GM18507 (cell line): ENCODE results near the gene DOCK3.
"Not testable (repeated sequence)": the region's sequence is repeated elsewhere in the genome, so short reads cannot be mapped to it uniquely, and the experiment has no call there.

ENCODE experiments used
- DNase-seq: peaks from one replicate; pipeline ENCODE4 v3.0.0; 2011; ENCODE audit warnings: low read depth; ENCODE audit not compliant: insufficient read length; ENCODE audit errors: extremely low spot score
- FAIRE-seq: peaks from 2 replicates; lab custom pipeline; 2011; peaks lifted over from hg19 to GRCh38; lab: Jason Lieb, UNC

DOCK3 gene

DNA sequence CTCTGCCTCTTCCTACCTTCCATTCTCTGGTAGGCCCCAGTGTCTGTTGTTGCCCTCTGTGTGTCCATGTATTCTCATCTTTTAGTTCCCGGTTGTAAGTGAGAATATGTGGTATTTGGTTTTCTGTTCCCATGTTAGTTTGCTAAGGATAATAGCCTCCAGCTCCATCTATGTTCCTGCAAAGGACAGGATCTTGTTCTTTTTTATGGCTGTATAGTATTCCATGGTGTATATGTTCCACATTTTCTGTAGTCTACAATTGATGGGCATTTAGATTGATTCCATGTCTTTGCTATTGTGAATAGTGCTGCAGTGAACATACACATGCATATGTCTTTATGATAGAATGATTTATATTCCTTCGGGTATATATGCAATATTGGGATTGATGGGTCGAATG, 107.0 kb downstream of the DOCK3 start:
- not testable (repeated sequence) for FAIRE-seq, DNase-seq

DNA sequence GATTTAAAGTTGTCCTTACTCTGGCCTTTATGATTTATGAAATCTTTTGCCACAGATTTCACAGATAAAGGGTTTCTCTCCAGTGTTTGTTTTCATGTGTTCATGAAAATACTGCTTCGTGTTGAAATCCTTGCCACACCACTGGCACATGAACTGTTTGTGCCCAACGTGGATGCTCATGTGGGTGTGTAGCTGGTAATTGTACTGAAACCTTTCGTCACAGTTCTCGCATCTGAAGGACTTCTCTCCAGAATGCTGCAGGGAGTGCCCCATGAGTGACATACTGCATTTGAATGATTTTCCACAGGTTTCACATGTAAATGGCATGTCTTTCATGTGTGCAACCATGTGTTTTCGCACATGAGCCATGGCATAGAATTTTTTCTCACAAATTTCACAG, 111.9 kb downstream of the DOCK3 start:
- DNase-seq (no peak), FAIRE-seq (no peak)

DNA sequence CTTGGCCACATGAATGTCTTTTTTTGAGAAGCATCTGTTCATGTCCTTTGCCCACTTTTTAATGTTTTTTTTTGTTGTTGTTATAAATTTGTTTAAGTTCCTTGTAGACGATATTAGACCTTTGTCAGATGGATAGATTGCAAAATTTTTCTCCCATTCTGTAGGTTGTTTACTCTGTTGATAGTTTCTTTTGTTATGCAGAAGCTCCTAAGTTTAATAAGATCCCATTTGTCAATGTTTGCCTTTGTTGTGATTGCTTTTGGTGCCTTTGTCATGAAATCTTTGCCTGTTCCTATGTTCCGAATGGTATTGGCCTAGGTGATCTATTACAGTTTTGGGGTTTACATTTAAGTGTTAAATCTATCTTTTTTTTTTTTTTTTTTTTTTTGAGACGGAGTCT, 116.2 kb downstream of the DOCK3 start:
- DNase-seq, FAIRE-seq: not testable (repeated sequence)

DNA sequence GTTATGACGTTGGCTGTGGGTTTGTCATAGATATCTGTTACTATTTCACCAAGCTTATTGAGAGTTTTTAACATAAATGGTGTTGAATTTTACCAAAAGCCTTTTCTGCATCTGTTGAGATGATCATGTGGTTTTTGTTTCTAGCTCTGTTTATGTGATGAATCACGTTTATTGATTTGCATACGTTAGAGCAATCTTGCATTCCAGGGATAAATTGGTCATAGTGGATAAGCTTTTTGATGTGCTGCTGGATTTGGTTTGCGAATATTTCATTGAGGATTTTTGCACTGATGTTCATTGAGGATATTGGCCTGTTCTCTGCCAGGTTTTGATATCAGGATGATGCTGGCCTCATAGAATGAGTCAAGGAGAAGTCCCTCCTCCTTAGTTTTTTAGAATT, 117.8 kb downstream of the DOCK3 start:
- DNase-seq = no peak
- FAIRE-seq = no peak

DNA sequence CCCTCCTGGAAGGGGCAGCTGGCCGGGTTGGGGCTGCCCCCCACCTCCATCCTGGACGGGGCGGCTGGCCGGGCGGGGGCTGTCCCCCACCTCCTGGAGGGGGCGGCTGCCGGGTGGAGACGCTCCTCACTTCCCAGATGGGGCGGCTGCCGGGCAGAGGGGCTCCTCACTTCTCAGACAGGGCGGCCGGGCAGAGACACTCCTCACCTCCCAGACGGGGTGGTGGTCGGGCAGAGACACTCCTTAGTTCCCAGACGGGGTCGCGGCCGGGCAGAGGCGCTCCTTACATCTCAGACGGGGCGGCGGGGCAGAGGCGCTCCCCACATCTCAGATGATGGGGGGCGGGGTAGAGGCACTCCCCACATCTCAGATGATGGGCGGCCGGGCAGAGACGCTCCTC, 129.1 kb downstream of the DOCK3 start:
- FAIRE-seq, DNase-seq: not testable (repeated sequence)

DNA sequence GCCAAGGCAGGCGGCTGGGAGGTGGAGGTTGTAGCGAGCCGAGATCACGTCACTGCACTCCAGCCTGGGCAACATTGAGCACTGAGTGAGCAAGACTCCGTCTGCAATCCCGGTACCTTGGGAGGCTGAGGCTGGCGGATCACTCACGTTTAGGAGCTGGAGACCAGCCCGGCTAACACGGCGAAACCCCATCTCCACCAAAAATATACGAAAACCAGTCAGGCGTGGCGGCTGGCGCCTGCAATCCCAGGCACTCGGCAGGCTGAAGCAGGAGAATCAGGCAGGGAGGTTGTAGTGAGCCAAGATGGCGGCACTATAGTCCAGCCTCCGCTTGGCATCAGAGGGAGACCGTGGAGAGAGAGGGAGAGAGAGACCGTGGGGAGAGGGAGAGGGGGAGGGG, 129.6 kb downstream of the DOCK3 start:
- FAIRE-seq = not testable (repeated sequence)

DNA sequence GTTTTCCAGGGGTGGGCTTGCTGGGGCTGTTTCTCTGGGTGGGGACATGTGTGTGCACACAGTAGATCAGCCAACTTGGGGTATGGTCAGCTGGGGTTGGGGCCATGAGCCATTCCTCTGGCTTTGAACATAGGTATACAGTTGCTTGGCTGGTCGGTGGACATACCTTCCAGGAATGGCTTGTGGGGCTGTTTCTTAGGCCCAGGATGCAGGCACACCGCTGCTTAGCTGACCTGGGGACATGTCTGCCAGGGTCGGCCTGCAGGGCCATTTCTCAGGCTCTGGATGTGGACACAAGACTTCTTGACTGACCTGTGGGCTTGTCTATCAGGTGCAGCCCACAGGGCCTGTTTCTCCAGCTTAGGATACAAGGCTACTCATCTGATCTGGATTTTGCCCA, 130.6 kb downstream of the DOCK3 start:
- DNase-seq (no peak), FAIRE-seq (no peak)

More for the DNA sequence above, 129.6 kb downstream of the DOCK3 start:
- not testable (repeated sequence) for DNase-seq

DNA sequence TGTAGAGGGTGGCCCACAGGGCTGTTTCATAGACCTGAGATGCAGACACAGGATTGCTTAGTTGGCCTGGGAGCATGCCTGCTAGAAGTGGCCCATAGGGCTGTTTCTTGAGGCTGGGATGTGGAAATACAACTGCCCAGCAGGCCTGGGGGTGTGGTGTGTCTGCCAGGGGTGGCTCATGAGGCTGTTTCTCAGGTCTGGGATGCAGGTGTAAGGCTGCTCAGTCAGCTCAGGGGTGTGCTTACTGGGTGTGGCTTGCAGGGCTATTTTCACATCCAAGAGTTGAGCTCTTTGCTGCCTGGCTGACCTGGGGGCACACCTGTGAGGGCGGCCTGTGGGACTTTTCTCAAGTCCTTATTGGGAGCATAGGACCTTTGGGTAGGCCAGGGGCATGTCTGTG, 131.3 kb downstream of the DOCK3 start:
- DNase-seq (no peak), FAIRE-seq (no peak)

DNA sequence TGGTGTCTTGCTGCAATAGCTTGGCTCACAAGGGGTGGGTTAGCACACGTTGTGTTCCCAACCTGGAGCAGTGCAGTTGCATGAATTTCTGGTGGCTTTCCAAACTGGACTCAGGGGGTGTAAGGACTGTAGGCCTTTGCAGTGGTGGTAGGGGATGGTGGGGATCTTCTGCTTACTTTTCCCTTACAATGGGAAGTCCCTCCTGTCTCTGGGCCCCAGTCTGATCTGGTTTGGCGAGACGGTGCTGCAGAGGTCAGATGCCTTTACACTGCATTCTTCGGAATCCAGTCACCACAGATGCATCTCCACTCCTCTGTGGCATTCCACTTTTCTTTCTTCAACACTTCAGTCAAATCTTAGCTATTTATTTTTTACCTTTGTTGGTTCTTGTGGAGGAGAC, 132.1 kb downstream of the DOCK3 start:
- no peak for FAIRE-seq
- DNase-seq = no peak

DNA sequence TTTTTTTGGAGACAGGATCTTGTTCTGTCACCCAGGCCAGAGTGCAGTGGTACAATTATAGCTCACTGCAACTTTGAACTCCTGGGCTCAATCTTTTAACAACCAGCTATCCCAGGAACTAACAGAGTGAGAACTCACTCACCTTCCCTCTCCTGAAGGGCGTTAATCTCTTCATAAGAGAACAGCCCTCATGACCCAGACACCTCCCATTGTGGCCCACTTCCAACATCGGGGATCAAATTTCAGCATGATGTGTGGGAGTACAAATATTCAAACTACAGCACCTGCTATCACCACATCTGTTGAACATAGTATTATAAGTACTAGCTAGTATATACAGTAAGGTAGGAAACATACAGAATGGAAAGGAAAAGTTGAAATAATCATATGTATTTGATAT, 132.5 kb downstream of the DOCK3 start:
- FAIRE-seq (no peak), DNase-seq (no peak)

DNA sequence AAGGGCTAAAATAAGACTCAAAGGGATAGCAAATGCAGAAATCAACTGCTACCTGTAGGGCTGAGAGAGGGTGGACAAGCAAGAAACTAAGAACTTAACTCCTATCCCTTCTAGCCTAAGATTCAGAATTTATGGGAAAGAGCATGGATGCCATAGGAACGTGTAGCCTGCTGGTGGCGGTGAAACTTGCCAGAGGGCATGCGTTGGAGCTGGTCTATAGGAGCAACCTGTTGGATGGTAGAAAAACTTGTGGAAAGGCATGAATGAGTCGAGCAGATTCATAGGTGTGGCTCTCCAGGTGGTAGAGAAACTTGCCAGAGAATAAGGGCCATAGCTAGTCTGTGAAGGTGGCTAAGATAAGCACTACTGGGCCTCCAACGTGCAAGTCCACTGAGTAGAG, 137.2 kb downstream of the DOCK3 start:
- DNase-seq = no peak
- no peak for FAIRE-seq

DNA sequence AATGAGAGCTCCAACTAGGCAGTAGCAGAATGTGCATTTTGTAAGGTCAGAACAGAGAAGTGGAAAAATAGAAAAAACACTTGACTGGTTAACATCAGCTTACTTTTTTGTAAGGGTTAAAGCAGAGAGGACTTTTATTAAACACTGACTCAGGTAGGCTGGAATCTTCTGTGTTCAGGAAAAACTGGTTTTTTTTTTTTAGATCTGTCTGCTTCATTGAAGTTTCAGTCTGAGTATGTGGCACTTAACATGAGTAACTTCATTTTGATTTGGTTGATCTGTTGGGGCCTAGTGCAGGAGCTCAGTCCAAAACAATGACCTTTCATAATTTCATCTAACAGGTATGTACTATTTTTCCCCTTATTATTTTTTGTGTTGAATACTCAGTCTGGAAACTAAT, 141.1 kb downstream of the DOCK3 start:
- FAIRE-seq (no peak), DNase-seq (no peak)

DNA sequence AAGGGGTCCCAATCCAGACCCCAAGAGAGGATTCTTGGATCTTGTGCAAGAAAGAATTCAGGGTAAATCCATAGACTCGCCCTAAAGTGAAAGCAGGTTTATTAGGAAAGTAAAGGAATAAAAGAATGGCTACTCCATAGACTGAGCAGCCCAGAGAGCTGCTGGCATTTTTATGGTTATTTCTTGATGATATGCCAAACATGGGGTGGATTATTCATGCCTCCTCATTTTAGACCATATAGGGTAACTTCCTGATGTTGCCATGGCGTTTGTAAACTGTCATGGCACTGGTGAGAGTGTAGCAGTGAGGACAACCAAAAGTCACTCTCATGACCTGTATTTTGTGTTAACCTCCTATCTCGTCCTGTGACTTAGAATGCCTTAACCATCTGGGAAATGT, 142.2 kb downstream of the DOCK3 start:
- DNase-seq (no peak), FAIRE-seq (no peak)

DNA sequence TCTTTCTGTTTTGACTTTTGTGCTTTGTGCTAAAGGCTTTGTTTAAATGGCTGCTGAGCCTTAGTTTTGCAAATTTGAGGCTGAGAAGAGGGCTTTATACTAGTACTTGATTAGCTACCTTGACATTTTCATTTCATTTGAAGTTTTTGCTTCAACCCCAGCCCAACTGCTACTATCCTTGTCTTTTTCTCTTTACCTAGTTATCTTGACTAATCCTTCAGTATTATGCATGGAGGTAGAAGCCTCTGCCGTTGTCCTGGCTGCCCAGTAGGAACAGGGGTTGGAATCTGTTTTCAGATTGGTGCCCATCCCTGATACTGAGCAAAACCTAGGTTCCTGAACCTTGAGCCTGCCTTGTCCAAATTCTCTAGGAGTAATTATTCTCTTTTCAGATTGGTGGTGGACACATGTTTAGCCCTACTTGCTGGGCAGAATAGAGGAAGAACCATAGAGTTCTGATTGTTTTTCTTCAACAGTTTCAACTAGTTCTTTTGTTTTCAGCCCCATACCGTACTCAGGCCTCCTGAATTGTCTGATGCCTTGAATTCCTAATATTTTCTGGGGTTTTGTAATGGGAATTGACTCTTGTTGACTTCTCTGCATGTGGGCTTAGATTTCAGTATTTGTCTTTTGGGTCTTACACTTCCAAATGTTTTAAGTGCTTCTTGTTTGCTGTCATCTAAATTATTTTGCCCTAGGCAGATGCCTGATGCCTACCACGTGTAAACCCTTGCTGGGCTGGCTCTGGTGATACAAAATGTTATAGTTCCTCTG, 143.2 kb downstream of the DOCK3 start:
- DNase-seq = no peak
- FAIRE-seq = no peak

DNA sequence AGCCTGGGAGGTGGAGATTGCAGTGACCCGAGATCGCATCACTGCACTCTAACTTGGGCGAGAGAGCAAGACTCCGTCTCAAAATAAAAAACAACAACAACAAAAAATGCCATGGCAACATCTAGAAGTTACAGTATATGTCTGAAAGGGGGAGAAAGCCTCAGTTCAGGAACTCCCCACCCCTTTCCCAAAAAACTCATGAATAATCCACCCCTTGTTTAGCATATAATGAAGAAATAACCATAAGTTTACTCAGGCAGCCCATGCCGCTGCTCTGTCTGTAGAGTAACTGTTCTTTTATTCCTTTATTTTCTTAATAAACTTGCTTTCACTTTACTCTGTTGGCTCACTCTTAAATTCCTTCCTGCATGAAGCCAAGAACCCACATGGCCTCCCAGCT, 145.2 kb downstream of the DOCK3 start:
- DNase-seq (no peak), FAIRE-seq (no peak)

DNA sequence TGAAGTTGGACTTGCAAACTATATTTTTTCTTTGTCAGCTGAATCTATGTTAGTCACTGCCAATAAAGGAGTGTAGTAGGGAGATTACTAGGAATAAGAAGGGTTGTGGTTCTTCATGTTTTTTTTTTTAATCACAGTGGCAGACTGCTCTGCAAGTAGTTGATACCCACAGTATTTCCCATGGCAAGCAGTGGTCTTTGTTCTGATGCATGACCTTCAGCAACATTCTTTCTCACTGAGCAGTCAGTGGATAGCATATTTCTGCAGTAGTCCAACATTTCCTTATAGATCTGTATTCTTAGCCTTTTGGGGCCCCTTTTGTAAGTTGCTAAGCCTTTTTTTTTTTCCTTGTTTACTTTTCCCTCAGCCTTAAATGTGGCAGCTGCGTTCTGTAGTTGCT, 151.1 kb downstream of the DOCK3 start:
- FAIRE-seq (no peak), DNase-seq (no peak)

DNA sequence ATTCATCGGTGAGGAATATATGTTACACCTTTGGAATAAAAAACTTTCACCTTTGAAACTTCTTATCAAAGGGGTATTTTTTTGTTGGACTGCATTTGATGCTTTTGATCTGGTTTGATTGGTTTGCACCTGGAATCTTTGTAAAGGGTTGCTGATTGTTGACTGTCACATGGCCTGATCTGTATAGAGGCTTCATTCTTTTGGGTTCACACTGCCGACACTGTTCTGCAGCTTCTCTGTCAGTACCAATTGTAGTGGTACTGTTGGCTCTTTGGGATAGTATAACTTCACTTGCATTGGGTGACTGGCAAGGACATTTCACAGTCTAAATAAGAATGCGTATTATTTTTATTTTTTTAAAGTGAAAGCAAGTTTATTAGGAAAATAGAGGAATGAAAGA, 155.7 kb downstream of the DOCK3 start:
- FAIRE-seq = no peak
- DNase-seq = no peak

DNA sequence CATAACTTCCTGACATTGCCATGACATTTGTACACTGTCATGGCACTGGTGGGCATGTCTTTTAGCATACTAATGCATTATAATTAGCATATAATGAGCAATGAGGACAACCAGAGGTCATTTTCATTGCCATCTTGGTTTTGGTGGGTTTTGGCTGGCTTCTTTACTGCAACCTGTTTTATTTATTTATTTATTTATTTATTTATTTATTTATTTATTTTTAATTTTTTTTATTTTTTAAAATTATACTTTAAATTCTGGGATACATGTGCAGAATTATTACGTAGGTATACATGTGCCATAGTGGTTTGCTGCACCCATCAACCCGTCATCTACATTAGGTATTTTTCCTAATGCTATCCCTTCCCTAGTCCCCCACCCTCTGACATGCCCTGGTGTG, 156.3 kb downstream of the DOCK3 start:
- DNase-seq, FAIRE-seq: not testable (repeated sequence)

DNA sequence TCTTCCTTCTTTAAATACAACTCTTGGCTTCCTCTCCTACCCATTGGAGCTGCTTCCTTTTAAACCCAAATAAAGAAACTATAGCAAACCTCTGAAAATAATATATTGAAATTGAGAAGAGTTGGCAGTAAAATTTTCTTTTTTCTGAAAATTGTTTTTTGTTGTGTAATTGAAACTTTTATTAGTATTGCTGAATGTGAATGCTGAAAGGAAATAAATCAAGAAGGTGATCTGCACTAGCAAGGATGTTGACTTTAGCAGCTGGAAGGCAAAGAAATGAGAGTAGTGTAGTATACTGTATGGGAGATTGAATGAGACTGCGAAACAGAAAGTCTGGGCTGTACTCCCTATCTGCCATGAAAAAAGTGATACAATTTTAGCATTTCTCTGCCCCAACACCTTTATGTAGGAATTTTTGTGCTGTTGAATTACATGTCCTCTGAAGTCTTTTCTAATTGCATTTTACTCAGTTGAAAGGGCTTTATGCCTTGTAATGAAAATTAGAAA, 166.3 kb downstream of the DOCK3 start:
- no peak for DNase-seq
- FAIRE-seq = no peak

DNA sequence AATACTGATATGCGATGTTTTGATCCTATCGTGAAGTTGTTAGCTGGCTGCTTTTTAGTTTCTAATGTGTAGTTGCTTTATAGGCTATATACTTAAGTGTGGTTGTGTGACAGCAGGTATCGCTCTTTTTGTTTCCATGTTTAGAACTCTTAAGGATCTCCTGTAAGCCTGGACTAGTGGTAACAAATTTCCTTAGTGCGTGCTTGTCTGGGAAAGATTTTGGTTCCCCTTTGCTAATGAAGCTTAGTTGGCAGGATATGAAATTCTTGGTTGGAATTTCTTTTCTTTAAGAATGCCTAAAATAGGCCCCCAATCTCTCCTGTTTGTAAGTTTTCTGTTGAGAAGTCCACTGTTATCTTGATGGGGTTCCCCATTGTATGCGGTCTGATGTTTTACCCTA, 173.6 kb downstream of the DOCK3 start:
- FAIRE-seq (no peak), DNase-seq (no peak)

DNA sequence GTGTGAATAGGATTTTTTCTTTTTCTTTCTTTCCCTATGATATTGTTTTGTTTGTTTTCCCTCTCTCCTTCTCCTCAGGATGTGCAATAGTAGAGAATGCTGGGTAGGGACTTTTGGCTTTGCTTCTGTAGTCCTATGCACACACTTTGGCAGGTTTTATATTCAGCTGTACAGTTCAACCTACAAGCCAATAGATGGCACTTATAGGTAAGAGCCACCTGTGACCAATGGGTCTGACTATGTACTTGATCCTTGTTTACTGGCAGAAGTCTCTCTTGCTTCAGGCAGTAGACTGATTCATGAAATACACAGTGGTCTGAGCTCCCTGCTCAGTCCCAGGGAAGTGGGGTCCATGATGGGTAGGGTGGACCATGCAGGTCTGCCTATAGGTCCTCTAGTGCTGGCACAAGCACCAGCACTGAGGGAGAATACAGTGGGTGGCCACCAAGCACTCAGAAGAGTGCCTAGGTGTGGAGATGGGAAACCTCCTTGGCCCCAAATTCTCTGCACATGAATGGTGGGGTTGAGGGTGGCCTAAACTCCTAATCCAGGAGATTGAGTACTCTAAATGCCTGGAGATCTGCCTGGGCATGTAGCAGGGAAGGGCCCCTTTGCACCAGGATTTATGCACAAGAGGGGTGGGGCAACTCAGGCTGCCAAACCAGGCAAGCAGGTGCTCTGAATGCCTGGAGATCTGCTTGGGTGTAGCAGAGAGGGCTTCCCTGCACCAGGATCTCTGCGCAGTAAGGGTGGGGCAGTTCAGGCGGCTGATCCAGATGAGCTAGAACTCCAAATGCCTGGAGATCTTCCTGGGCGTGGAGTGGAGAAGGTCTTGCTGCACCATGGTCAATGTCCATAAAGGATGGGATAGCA, 176.1 kb downstream of the DOCK3 start:
- FAIRE-seq = no peak
- DNase-seq = no peak
